Hepatocyte (in vitro differentiated cells): ENCODE measurements around the gene RAB3IL1.

Source experiments
- CTCF ChIP-seq: fragments of 200-600 bp; sonication (generic); IDR thresholded peaks from 2 replicates; pipeline ENCODE4 v1.5.1; 2016; ENCODE audit warnings: antibody characterized with exemption, mild to moderate bottlenecking; ENCODE audit not compliant: poor library complexity
- EZH2 ChIP-seq: fragments of 200-600 bp; sonication (generic); IDR thresholded peaks from 2 replicates; pipeline ENCODE4 v1.6.1; 2016; ENCODE audit warnings: antibody characterized with exemption, mild to moderate bottlenecking, borderline replicate concordance
- EZH2phosphoT487 ChIP-seq: fragments of 200-600 bp; sonication (generic); IDR thresholded peaks from one replicate; pipeline ENCODE4 v1.6.1; 2018; ENCODE audit warnings: antibody characterized with exemption, mild to moderate bottlenecking, low read depth, moderate library complexity; ENCODE audit not compliant: unreplicated experiment, severe bottlenecking

GRCh38 chr11:61966734-61967115 lies 49.4 kb upstream of the RAB3IL1 start:
- no peak for TF ChIP-seq CTCF
- TF ChIP-seq EZH2 = no peak
- TF ChIP-seq EZH2phosphoT487 = no peak
